GM21367 (cell line): ENCODE results near the gene RANBP9.

ENCODE experiments used
- ATAC-seq: cut with Tn5 transposase; IDR thresholded peaks from one replicate; pipeline ENCODE4 v1.9.1; 2021; ENCODE audit not compliant: unreplicated experiment

RANBP9 gene

GRCh38 chr6:13572240-13572639 lies 139.4 kb downstream of the RANBP9 start:
- no peak for ATAC-seq
